Measurements from ENCODE around the gene CDH26.

DNA sequence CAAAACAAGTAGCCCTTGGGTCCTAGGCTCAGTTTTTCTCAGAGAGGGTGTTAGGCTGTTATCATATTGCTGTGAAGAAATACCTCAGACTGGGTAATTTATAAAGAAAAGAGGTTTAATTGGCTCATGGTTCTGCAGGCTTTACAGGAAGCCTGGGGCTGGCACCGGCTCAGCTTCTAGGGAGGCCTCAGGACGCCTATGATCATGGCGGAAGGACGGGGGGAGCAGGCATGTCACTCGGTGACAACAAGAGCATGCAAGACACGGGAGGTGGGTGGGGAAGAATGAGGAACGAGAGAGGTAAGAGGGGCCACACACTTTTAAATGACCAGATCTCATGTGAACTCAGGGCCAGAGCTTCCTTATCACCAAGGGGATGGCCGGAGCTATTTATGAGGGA, 26.9 kb downstream of the CDH26 start:
- TF ChIP-seq, protein P1, sequence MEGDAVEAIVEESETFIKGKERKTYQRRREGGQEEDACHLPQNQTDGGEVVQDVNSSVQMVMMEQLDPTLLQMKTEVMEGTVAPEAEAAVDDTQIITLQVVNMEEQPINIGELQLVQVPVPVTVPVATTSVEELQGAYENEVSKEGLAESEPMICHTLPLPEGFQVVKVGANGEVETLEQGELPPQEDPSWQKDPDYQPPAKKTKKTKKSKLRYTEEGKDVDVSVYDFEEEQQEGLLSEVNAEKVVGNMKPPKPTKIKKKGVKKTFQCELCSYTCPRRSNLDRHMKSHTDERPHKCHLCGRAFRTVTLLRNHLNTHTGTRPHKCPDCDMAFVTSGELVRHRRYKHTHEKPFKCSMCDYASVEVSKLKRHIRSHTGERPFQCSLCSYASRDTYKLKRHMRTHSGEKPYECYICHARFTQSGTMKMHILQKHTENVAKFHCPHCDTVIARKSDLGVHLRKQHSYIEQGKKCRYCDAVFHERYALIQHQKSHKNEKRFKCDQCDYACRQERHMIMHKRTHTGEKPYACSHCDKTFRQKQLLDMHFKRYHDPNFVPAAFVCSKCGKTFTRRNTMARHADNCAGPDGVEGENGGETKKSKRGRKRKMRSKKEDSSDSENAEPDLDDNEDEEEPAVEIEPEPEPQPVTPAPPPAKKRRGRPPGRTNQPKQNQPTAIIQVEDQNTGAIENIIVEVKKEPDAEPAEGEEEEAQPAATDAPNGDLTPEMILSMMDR (IDR thresholded peaks at IDR 0.05), result no peak
- no peak for TF ChIP-seq POLR2A (IDR thresholded peaks at IDR 0.05)
